ENCODE measurements around the gene MYT1. TPM values are rescaled to one million over a fixed set of nuclear protein-coding genes. Genes with fewer than 3 reads are reported as not detected.

MYT1 gene
- total and polyA plus RNA-seq, 2 donors (not counting 1 experiment from before 2014, with no cell fraction given) = not detected

DNA sequence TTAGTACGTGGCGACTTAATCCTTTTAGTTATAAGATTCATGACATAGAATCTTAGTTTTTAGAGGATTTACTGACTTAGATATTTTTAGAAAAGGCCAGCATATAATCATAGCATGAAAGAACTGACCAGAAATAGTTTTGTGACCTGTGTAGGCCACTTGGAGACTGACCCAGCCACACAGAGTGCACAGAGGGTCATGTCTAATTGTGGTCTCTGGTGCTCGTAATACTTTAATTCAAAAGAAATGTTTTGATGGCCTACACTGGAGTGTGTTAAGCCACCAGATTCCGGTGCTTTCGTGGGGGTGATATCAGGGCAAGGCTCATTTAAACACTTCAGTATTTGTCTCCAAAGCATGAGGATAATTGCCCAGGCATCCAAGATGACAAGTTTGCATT is 102.7 kb downstream of the MYT1 start:
- peaks cover 3% of the 10 kb centered on the region for H3K36me3 ChIP-seq (ENCODE audit: control insufficient read depth, insufficient read depth, low read length)
- no peaks in the 10 kb centered on the region for H3K4me1 ChIP-seq (ENCODE audit: control insufficient read depth, extremely low read depth, insufficient read depth, low read length)
- H2AFZ ChIP-seq (ENCODE audit: low read length) = no peak overlapping the region
- H4K20me1 ChIP-seq (ENCODE audit: control insufficient read depth, extremely low read depth, insufficient read depth, low read length) = no peaks in the 10 kb centered on the region
- no peak overlapping the region for H3K4me3 ChIP-seq (replicated peaks in 1 of 4; ENCODE audit: control extremely low read depth in 1 of 4, insufficient read depth in 1 of 4, low read depth in 3 of 4, low read length in 4 of 4)
- no peak overlapping the region for H3K9ac ChIP-seq (ENCODE audit: insufficient read depth, low read length)
- H3K4me2 ChIP-seq (ENCODE audit: extremely low read depth, insufficient read depth, low read length) = no peak overlapping the region
- H3K9me3 ChIP-seq (ENCODE audit: control insufficient read depth, insufficient read depth, low read depth, low read length) = no peaks in the 10 kb centered on the region
- H3K79me2 ChIP-seq (ENCODE audit: control insufficient read depth, insufficient read depth, low read length) = no peaks in the 10 kb centered on the region
- DNase-seq (ENCODE audit: low read depth in 2 of 2) = no peak
- no peak overlapping the region for H3K27ac ChIP-seq (ENCODE audit: insufficient read depth, low read length)
- H3K27me3 ChIP-seq (ENCODE audit: control insufficient read depth, insufficient read depth, low read length) = no peaks in the 10 kb centered on the region
- TF ChIP-seq, protein P1, sequence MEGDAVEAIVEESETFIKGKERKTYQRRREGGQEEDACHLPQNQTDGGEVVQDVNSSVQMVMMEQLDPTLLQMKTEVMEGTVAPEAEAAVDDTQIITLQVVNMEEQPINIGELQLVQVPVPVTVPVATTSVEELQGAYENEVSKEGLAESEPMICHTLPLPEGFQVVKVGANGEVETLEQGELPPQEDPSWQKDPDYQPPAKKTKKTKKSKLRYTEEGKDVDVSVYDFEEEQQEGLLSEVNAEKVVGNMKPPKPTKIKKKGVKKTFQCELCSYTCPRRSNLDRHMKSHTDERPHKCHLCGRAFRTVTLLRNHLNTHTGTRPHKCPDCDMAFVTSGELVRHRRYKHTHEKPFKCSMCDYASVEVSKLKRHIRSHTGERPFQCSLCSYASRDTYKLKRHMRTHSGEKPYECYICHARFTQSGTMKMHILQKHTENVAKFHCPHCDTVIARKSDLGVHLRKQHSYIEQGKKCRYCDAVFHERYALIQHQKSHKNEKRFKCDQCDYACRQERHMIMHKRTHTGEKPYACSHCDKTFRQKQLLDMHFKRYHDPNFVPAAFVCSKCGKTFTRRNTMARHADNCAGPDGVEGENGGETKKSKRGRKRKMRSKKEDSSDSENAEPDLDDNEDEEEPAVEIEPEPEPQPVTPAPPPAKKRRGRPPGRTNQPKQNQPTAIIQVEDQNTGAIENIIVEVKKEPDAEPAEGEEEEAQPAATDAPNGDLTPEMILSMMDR (conservative IDR thresholded peaks at IDR 0.05 in 1 of 2, IDR thresholded peaks at IDR 0.05 in 1 of 2; ENCODE audit: low read depth in 1 of 2, low read length in 2 of 2) = no peak
- no peak for TF ChIP-seq EZH2 (IDR thresholded peaks at IDR 0.05; ENCODE audit: low read length, missing control alignments)

DNA sequence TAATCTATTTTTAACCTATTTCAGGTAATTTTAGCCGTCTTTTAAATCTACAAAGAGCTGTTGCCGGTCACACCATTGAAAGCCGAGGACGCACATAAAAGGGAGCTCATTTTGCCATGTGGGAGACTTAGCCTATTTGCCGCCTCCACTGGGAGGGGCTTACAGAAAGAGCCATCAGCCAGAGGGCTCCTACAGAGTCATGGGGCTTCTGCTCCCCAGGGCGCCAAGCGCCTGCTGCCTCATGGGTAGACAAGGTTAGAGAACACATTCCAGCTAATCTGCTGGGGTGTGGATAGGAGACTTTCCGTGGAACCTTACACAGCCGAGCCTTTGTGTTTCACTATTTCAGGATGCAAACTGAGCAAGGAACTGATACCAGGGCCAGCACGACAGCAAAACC is 103.9 kb downstream of the MYT1 start:
- Histone ChIP-seq H3K9ac (ENCODE audit: insufficient read depth, low read length) (no peak overlapping the region), H3K36me3 (ENCODE audit: control insufficient read depth, insufficient read depth, low read length) (peaks cover 3% of the 10 kb centered on the region), H3K79me2 (ENCODE audit: control insufficient read depth, insufficient read depth, low read length) (no peaks in the 10 kb centered on the region), H2AFZ (ENCODE audit: low read length) (no peak overlapping the region), H3K27me3 (ENCODE audit: control insufficient read depth, insufficient read depth, low read length) (no peaks in the 10 kb centered on the region), H3K27ac (ENCODE audit: insufficient read depth, low read length) (no peak overlapping the region), H3K9me3 (ENCODE audit: control insufficient read depth, insufficient read depth, low read depth, low read length) (no peaks in the 10 kb centered on the region), H3K4me2 (ENCODE audit: extremely low read depth, insufficient read depth, low read length) (no peak overlapping the region), H3K4me3 (replicated peaks in 1 of 4; ENCODE audit: control extremely low read depth in 1 of 4, insufficient read depth in 1 of 4, low read depth in 3 of 4, low read length in 4 of 4) (no peak overlapping the region), H4K20me1 (ENCODE audit: control insufficient read depth, extremely low read depth, insufficient read depth, low read length) (no peaks in the 10 kb centered on the region), H3K4me1 (ENCODE audit: control insufficient read depth, extremely low read depth, insufficient read depth, low read length) (no peaks in the 10 kb centered on the region)
- TF ChIP-seq EZH2 (IDR thresholded peaks at IDR 0.05; ENCODE audit: low read length, missing control alignments) = no peak
- TF ChIP-seq, protein P1 (conservative IDR thresholded peaks at IDR 0.05 in 1 of 2, IDR thresholded peaks at IDR 0.05 in 1 of 2; ENCODE audit: low read depth in 1 of 2, low read length in 2 of 2) = no peak
- DNase-seq (ENCODE audit: low read depth in 2 of 2) = no peak

DNA sequence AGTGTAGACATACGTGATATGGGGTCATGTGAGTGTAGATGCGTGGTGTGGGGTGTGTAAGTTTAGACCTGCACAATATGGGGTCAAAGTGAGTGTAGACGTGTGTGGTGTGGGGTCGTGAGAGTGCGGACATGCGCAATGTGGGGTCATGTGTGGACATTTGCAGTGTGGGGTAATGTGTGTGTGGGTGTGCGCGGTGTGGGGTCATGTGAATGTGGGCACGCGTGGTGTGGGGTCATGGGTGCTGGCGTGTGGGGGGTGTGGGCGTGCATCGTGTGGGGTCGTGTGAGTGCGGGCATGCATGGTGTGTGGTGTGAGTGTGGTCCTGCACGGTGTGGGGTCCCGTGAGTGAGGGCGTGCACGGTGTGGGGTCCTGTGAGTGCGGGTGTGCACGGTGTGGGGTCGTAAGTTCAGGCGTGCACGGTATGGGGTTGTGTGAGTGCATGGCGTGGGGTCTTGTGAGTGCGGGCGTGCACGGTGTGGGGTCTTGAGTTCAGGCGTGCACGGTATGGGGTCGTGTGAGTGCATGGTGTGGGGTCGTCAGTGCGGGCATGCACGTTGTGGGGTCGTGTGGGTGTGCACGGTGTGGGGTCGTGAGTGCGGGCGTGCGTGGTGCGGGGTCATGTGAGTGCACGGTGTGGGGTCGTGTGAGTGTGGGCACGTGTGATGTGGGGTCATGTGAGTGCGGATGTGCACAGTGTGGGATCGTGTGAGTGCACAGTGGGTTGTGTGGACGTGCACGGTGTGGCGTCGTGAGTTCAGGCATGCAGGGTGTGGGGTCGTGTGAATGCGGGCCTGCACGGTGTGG is 105.6 kb downstream of the MYT1 start:
- H3K4me3 ChIP-seq (replicated peaks in 1 of 4; ENCODE audit: control extremely low read depth in 1 of 4, insufficient read depth in 1 of 4, low read depth in 3 of 4, low read length in 4 of 4) = no peak overlapping the region
- H2AFZ ChIP-seq (ENCODE audit: low read length) = no peak overlapping the region
- H3K79me2 ChIP-seq (ENCODE audit: control insufficient read depth, insufficient read depth, low read length) = no peaks in the 10 kb centered on the region
- no peak for DNase-seq (ENCODE audit: low read depth in 2 of 2)
- H3K9me3 ChIP-seq (ENCODE audit: control insufficient read depth, insufficient read depth, low read depth, low read length) = no peaks in the 10 kb centered on the region
- no peak overlapping the region for H3K9ac ChIP-seq (ENCODE audit: insufficient read depth, low read length)
- peaks cover 3% of the 10 kb centered on the region for H3K36me3 ChIP-seq (ENCODE audit: control insufficient read depth, insufficient read depth, low read length)
- no peaks in the 10 kb centered on the region for H3K4me1 ChIP-seq (ENCODE audit: control insufficient read depth, extremely low read depth, insufficient read depth, low read length)
- H4K20me1 ChIP-seq (ENCODE audit: control insufficient read depth, extremely low read depth, insufficient read depth, low read length) = no peaks in the 10 kb centered on the region
- H3K27ac ChIP-seq (ENCODE audit: insufficient read depth, low read length) = no peak overlapping the region
- no peak for TF ChIP-seq EZH2 (IDR thresholded peaks at IDR 0.05; ENCODE audit: low read length, missing control alignments)
- TF ChIP-seq, protein P1 (conservative IDR thresholded peaks at IDR 0.05 in 1 of 2, IDR thresholded peaks at IDR 0.05 in 1 of 2; ENCODE audit: low read depth in 1 of 2, low read length in 2 of 2) = no peak
- no peaks in the 10 kb centered on the region for H3K27me3 ChIP-seq (ENCODE audit: control insufficient read depth, insufficient read depth, low read length)
- no peak overlapping the region for H3K4me2 ChIP-seq (ENCODE audit: extremely low read depth, insufficient read depth, low read length)
